Fibroblast of lung (primary cell): ENCODE data around the gene PRKAR1B.

Experiments used
- EZH2 ChIP-seq: IDR thresholded peaks from 2 replicates; pipeline ENCODE4 v1.5.1; 2012; ENCODE audit warnings: low read length, control low read depth, mild to moderate bottlenecking; ENCODE audit errors: missing control alignments
- TF ChIP-seq, protein P1 (sequence below), 2 donors: IDR thresholded peaks in 1 of 2; conservative IDR thresholded peaks in 1 of 2; 1 replicate in 1 of 2; 2 replicates in 1 of 2; pipeline ENCODE4 v1.5.1; 2011 to 2012; ENCODE audit warnings: low read length in 2 of 2, control low read depth in 1 of 2, inconsistent platforms in 1 of 2, low read depth in 1 of 2, mild to moderate bottlenecking in 1 of 2

DNA sequence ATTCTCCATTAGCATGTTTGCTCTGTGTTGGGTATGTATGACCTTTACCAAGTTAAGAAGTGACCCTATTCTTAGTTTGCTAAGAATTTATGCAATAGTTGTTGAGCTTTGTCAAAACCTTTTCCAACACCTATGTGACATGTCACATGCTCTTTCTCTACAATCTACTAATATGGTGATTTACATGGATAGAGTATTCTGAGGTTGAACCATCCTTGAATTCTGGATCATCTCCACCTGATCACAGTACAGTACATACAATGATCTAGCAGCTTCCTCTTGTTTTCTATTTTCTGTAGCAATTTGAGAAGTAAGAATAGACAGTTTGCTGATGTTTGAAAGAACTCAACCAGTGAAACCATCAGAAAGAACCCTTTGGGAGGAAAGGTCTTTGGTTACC is 106.2 kb downstream of the PRKAR1B start:
- TF ChIP-seq, protein P1, sequence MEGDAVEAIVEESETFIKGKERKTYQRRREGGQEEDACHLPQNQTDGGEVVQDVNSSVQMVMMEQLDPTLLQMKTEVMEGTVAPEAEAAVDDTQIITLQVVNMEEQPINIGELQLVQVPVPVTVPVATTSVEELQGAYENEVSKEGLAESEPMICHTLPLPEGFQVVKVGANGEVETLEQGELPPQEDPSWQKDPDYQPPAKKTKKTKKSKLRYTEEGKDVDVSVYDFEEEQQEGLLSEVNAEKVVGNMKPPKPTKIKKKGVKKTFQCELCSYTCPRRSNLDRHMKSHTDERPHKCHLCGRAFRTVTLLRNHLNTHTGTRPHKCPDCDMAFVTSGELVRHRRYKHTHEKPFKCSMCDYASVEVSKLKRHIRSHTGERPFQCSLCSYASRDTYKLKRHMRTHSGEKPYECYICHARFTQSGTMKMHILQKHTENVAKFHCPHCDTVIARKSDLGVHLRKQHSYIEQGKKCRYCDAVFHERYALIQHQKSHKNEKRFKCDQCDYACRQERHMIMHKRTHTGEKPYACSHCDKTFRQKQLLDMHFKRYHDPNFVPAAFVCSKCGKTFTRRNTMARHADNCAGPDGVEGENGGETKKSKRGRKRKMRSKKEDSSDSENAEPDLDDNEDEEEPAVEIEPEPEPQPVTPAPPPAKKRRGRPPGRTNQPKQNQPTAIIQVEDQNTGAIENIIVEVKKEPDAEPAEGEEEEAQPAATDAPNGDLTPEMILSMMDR (conservative IDR thresholded peaks at IDR 0.05 in 1 of 2, IDR thresholded peaks at IDR 0.05 in 1 of 2; ENCODE audit: low read depth in 1 of 2, low read length in 2 of 2): no peak
- TF ChIP-seq EZH2: no peak
